Loucy (cell line): Measurements from ENCODE around the gene CAPZA2.

ENCODE experiments used
- CTCF ChIP-seq: fragments of 200-600 bp; sonication (generic); conservative IDR thresholded peaks from 2 replicates; pipeline ENCODE4 v1.5.1; 2014; ENCODE audit warnings: mild to moderate bottlenecking, antibody characterized with exemption, low read length
- EZH2phosphoT487 ChIP-seq: fragments of 200-600 bp; IDR thresholded peaks from 2 replicates; pipeline ENCODE4 v1.6.1; 2018; ENCODE audit warnings: antibody characterized with exemption, mild to moderate bottlenecking, moderate library complexity, borderline replicate concordance

DNA sequence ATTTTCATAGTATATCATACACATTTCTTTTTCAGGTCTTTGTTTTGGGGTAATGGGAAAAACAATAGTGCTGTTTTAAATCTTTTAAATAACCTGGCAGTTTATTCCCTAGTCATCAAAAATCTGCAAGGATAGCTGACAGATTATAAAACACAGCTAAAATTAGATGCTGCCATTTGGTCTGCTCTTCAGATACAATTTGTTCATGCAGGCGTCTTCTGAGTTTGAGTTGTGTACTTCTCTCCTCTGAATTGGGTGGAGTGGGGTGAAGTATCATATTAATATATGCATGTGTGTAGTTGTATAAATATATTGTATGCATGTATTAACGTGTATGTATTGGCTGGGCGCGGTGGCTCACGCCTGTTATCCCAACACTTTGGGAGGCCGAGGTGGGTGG lies 48.0 kb downstream of the CAPZA2 start:
- no peak for TF ChIP-seq CTCF
- no peak for TF ChIP-seq EZH2phosphoT487
